ENCODE measurements around the gene NVL.

DNA sequence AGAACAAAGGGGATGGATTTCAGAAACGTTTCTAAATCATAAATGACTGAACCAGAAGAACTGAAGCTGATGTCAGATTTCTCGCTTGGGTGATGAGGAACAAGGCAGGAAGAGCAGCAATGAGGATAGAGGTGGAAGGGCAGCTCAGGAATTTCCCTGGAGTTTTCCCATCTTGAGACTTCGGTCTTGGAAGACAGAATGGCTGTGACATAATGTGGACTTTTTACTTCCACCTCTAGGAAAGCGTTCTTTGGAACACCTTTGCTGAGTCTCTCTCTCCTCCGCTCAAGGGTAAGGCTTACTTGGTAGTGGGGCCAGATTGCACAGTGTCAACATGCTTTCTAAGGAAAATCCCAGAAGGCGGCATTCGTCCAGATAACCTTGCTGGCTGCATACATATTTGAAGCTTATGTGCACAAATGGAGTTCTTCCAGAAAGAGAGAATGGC, 110.3 kb downstream of the NVL start:
- TF ChIP-seq CTCF (IDR thresholded peaks at IDR 0.05 in 2 of 3, conservative IDR thresholded peaks at IDR 0.05 in 1 of 3; ENCODE audit: control insufficient read depth in 2 of 3, extremely low read depth in 1 of 3, insufficient read depth in 1 of 3, low read depth in 3 of 3, low read length in 3 of 3) (no peak), RBBP5 (conservative IDR thresholded peaks at IDR 0.05) (no peak), MAX (IDR thresholded peaks at IDR 0.05; ENCODE audit: low read depth, low read length) (no peak), HCFC1 (IDR thresholded peaks at IDR 0.05; ENCODE audit: low read length) (no peak), HDAC6 (IDR thresholded peaks at IDR 0.05; ENCODE audit: unreplicated experiment) (no peak), POLR2A (IDR thresholded peaks at IDR 0.05; ENCODE audit: low read depth, low read length) (no peak), SIN3A (IDR thresholded peaks at IDR 0.05; ENCODE audit: low read depth, low read length) (no peak), EP300 (IDR thresholded peaks at IDR 0.05; ENCODE audit: borderline replicate concordance in 1 of 2, control insufficient read depth in 1 of 2, low read depth in 2 of 2, low read length in 2 of 2) (no peak), STAT1 (conservative IDR thresholded peaks at IDR 0.05) (no peak)
- TF ChIP-seq, protein P1, sequence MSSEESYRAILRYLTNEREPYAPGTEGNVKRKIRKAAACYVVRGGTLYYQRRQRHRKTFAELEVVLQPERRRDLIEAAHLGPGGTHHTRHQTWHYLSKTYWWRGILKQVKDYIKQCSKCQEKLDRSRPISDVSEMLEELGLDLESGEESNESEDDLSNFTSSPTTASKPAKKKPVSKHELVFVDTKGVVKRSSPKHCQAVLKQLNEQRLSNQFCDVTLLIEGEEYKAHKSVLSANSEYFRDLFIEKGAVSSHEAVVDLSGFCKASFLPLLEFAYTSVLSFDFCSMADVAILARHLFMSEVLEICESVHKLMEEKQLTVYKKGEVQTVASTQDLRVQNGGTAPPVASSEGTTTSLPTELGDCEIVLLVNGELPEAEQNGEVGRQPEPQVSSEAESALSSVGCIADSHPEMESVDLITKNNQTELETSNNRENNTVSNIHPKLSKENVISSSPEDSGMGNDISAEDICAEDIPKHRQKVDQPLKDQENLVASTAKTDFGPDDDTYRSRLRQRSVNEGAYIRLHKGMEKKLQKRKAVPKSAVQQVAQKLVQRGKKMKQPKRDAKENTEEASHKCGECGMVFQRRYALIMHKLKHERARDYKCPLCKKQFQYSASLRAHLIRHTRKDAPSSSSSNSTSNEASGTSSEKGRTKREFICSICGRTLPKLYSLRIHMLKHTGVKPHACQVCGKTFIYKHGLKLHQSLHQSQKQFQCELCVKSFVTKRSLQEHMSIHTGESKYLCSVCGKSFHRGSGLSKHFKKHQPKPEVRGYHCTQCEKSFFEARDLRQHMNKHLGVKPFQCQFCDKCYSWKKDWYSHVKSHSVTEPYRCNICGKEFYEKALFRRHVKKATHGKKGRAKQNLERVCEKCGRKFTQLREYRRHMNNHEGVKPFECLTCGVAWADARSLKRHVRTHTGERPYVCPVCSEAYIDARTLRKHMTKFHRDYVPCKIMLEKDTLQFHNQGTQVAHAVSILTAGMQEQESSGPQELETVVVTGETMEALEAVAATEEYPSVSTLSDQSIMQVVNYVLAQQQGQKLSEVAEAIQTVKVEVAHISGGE (CRISPR knock-in tag; IDR thresholded peaks at IDR 0.05) = no peak
